GM12801 (cell line): ENCODE results near the gene NRF1.

ENCODE experiments used
- TF ChIP-seq, protein P1 (sequence below): IDR thresholded peaks from one replicate; pipeline ENCODE4 v1.5.1; 2011; ENCODE audit warnings: control low read depth; ENCODE audit not compliant: insufficient read length; ENCODE audit errors: extremely low read depth

NRF1 gene

DNA sequence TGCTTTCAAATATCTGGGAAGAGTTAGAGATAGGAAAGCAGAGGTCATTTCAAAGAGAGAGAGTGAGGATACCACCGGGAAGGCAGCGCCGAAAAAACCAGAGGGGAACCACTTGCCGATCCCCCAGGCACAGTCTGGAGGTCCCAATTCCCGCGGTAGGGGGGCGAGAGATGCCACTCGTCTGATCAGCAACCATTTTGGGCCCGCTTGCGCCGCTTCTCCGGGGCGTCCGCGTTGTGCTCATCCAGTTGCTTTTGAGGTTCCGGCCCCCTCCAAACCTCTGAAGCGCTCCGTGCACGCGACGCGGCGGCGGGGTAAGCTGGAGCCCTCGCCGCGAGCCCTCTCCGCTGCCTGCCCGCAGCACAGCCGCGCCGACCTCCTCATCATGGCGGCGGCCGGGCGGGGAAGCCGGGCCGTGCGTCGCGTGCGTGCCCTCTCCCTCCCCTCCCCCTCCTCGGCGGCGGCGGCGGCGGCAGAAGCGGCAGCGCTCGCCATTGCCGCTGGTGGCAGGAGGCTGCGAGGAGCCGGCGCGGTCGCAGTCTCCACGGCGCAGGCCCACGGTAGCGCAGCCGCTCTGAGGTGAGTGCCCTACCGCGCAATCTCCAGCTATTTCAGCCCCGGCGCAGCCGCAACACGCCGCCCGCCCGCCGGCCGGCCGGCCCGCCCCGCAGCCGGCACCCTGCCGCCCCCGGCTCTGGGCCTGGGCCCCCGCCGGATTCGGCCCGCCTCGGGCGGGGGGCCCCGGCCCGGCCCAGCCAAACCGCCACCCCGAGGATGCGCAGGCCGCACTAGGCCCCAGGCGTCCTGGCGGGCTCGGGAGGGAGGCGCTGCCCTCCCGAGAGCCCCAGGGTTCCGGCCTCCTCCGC, at the start of gene NRF1:
Gene NRF1, plus strand, starts transcription at position 475 of the 866 bp plus-strand sequence. CDS start 45,632 bp downstream, outside the sequence.
- TF ChIP-seq, protein P1, sequence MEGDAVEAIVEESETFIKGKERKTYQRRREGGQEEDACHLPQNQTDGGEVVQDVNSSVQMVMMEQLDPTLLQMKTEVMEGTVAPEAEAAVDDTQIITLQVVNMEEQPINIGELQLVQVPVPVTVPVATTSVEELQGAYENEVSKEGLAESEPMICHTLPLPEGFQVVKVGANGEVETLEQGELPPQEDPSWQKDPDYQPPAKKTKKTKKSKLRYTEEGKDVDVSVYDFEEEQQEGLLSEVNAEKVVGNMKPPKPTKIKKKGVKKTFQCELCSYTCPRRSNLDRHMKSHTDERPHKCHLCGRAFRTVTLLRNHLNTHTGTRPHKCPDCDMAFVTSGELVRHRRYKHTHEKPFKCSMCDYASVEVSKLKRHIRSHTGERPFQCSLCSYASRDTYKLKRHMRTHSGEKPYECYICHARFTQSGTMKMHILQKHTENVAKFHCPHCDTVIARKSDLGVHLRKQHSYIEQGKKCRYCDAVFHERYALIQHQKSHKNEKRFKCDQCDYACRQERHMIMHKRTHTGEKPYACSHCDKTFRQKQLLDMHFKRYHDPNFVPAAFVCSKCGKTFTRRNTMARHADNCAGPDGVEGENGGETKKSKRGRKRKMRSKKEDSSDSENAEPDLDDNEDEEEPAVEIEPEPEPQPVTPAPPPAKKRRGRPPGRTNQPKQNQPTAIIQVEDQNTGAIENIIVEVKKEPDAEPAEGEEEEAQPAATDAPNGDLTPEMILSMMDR, result no peak

DNA sequence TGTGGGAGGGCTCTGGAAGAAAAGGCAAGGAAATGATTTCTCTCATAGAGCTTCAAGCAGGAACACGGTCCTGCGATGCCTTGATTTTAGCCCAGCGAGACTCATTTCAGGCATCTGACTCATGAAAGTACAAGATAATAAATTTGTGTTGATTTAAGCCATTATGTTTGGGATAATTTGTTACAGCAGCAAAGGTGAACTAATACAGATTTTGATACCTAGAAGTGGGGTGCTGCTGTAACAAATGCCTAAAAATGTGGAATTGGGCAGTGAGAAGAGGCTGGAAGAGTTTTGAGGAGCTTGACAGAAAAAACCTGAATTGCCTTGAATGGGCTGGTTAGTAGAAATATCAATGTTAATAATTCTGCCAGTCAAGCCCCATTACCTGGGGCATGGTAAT, 44.1 kb upstream of the NRF1 start:
- TF ChIP-seq, protein P1, result no peak

DNA sequence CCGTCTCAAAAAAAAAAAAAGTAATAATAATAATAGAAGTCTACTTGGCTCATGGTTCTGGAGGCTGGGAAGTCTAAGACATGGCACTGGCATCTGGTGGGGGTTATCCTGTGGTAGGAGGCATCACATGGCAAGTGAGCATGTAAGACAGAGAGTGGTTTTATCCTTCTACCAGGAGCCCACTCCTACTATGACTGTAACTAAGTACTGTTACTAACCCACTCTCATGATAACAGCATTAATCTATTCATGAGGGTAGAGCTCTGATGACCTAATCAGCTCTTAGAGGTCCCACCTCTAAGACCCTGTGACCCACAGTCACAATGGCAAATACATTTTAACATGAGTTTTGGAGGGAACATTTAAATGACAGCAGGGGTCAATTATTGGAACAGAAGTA, 43.3 kb upstream of the NRF1 start:
- TF ChIP-seq, protein P1, result no peak

DNA sequence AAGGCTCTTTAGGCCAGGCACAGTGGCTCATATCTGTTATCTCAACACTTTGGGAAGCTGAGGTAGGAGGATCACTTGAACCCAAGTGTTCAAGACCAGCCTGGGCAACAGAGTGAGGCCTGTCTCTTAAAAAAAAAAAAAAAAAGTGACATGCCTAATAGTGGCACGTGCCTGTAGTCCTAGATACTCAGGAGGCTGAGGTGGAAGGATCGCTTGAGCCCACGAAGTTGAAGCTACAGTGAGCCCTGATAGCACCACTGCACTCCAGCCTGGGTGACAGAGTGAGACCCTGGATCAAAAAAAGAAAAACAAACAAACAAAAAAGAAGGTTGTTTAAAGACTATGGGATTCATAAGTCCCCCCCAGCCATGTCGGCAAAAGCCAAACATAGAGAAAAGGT, 42.2 kb upstream of the NRF1 start:
- TF ChIP-seq, protein P1, result no peak

DNA sequence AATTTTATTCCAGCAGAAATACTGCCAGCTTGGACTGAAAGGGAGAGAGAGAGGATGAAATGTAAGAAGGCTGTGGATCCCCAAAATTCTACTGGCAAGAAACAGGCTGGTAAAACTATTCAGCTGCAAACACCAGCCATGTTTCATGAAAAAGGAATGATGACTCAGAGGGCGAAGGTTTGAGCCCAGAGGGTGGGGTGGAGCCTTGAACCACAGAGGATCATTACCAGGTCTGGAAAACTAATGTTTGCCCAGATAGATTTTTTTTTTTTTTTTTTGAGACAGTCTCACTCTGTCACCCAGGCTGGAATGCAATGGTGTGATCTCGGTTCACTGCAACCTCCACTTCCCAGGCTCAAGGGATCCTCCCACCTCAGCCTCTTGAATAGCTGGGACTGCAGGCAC, 41.7 kb upstream of the NRF1 start:
- TF ChIP-seq, protein P1, result no peak

DNA sequence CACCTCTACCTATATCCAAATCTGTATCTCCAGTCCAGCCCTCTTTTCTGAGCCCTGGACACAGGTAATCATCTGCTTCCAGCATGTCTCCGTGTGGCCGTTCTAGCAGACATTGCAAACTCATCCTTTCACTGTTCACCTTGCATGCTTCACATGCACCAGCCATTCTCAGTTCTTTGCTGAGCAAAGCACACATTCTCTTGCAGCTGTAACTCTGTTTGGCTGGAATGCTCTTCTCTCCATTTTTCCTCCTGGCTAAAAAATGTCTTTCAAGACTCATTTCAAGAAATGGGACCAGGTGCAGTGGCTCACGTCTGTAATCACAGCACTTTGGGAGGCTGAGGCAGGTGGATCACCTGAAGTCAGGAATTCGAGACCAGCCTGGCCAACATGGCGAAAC, 40.3 kb upstream of the NRF1 start:
- TF ChIP-seq, protein P1, result no peak

DNA sequence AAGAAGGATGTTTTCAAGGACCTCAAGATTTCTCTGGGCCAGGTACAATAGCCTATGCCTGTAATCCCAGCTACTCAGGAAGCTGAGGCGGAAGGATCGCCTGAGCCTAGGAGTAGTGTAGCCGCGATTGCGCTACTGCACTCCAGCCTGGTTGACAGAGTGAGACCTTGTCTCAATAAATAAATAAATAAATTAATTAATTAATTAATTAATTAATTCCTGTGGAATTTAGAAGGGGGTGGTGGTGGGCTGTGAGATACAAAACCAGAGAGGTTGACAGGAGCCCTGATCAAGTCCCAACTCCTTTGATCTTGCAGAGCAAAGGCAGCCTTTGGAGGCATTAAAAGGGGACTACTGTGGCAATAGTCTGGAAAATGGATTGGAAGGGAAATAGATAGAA, 39.3 kb upstream of the NRF1 start:
- TF ChIP-seq, protein P1, result no peak
